ENCODE measurements around the gene UBR3.

Gene UBR3

GRCh38 chr2:170070778-170071177 is 243.5 kb downstream of the UBR3 start:
- H3K27me3 Mint-ChIP-seq (ENCODE audit: low read depth): no peaks in the 10 kb centered on the region
- H3K4me1 Mint-ChIP-seq: peaks cover 5% of the 10 kb centered on the region
- peaks cover 31% of the 10 kb centered on the region for H3K9me3 Mint-ChIP-seq
- no peak for TF ChIP-seq CTCF (IDR thresholded peaks at IDR 0.05; ENCODE audit: unreplicated experiment in 3 of 3)
- H3K27ac Mint-ChIP-seq: no peak overlapping the region
- H3K4me3 Mint-ChIP-seq: no peak overlapping the region
- H3K36me3 Mint-ChIP-seq (ENCODE audit: low read depth): peaks cover 86% of the 10 kb centered on the region

GRCh38 chr2:170073288-170073687 is 246.0 kb downstream of the UBR3 start:
- Mint-ChIP-seq H3K27me3 (ENCODE audit: low read depth) (no peaks in the 10 kb centered on the region), H3K4me1 (peaks cover 13% of the 10 kb centered on the region), H3K27ac (peak overlapping the region in 1 of 3 experiments; percentile 37), H3K9me3 (peaks cover 26% of the 10 kb centered on the region), H3K36me3 (ENCODE audit: low read depth) (peaks cover 75% of the 10 kb centered on the region), H3K4me3 (no peak overlapping the region)
- TF ChIP-seq CTCF (IDR thresholded peaks at IDR 0.05; ENCODE audit: unreplicated experiment in 3 of 3): no peak

- H3K4me3 Mint-ChIP-seq: no peak overlapping the region
- peaks cover 7% of the 10 kb centered on the region for H3K9me3 Mint-ChIP-seq
- H3K27me3 Mint-ChIP-seq (ENCODE audit: low read depth): no peaks in the 10 kb centered on the region
- no peak overlapping the region for H3K27ac Mint-ChIP-seq
- H3K4me1 Mint-ChIP-seq: peaks cover 13% of the 10 kb centered on the region
- H3K36me3 Mint-ChIP-seq (ENCODE audit: low read depth): peaks cover 49% of the 10 kb centered on the region
- no peak for TF ChIP-seq CTCF (IDR thresholded peaks at IDR 0.05; ENCODE audit: unreplicated experiment in 3 of 3)
Measured at GRCh38 chr2:170076189-170076588, 248.9 kb downstream of the UBR3 start.

- H3K4me1 Mint-ChIP-seq: peaks cover 13% of the 10 kb centered on the region
- H3K36me3 Mint-ChIP-seq (ENCODE audit: low read depth): peaks cover 42% of the 10 kb centered on the region
- H3K9me3 Mint-ChIP-seq: no peaks in the 10 kb centered on the region
- no peak overlapping the region for H3K4me3 Mint-ChIP-seq
- no peak overlapping the region for H3K27ac Mint-ChIP-seq
- TF ChIP-seq CTCF (IDR thresholded peaks at IDR 0.05; ENCODE audit: unreplicated experiment in 3 of 3): no peak
- H3K27me3 Mint-ChIP-seq (ENCODE audit: low read depth): no peaks in the 10 kb centered on the region
Measured at GRCh38 chr2:170077830-170078569, 250.7 kb downstream of the UBR3 start.

- Mint-ChIP-seq H3K27ac (no peak overlapping the region), H3K36me3 (ENCODE audit: low read depth) (peaks cover 9% of the 10 kb centered on the region), H3K4me1 (peaks cover 8% of the 10 kb centered on the region), H3K9me3 (no peaks in the 10 kb centered on the region), H3K27me3 (ENCODE audit: low read depth) (no peaks in the 10 kb centered on the region), H3K4me3 (no peak overlapping the region)
- no peak for TF ChIP-seq CTCF (IDR thresholded peaks at IDR 0.05; ENCODE audit: unreplicated experiment in 3 of 3)
Measured at GRCh38 chr2:170084820-170085491, 257.7 kb downstream of the UBR3 start.
